GM19372 (cell line): ENCODE results near the gene B3GAT1.

Source experiments
- ATAC-seq: cut with Tn5 transposase; IDR thresholded peaks from one replicate; pipeline ENCODE4 v1.9.1; 2021; ENCODE audit warnings: mild to moderate bottlenecking, low read depth, moderate library complexity; ENCODE audit not compliant: unreplicated experiment

B3GAT1 gene

DNA sequence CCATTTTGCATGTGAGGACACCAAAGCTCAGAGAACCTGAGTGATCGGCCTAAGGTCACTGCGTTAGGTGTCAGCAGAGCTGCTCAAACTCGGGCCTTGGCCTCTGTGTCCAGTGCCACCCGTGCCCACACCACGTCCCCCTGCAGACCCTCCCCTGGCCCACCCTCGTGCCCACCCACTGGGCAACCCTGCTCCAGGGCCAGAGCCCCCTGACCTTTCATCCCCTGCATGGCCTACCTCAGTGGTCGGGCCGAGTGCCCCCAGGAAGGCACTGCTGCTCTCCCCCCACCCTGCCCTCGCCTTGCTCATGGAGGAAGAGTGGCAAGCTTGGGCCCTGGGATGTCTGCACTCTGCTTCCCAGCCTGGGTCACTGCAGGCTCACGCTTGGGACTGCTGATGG is 17.7 kb downstream of the B3GAT1 start:
- ATAC-seq, result no peak

- no peak for ATAC-seq
These were observed 18.4 kb downstream of the B3GAT1 start for GRCh38 chr11:134393638-134394037.

- no peak for ATAC-seq
These were observed 19.0 kb downstream of the B3GAT1 start for GRCh38 chr11:134392953-134393615.

DNA sequence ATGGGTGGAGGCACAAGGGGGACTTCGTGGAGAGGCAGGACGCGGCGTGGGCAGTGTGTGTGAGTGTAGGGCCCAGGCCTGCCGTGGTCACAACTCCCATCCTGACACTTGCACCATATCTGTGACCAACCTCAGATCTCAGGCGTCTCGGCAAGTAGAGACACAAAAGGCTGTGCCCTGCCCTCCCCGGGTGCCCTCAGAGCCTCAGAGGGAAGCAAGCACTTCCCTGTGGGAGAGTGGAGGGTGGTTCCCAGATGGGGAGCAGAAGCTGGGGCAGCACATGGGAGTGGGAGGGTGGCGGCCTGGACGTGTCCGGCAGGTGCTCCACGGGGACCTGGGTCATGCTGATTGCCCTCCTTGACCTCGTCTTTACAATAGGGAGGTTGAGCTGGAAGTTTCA is 20.4 kb downstream of the B3GAT1 start:
- no peak for ATAC-seq

DNA sequence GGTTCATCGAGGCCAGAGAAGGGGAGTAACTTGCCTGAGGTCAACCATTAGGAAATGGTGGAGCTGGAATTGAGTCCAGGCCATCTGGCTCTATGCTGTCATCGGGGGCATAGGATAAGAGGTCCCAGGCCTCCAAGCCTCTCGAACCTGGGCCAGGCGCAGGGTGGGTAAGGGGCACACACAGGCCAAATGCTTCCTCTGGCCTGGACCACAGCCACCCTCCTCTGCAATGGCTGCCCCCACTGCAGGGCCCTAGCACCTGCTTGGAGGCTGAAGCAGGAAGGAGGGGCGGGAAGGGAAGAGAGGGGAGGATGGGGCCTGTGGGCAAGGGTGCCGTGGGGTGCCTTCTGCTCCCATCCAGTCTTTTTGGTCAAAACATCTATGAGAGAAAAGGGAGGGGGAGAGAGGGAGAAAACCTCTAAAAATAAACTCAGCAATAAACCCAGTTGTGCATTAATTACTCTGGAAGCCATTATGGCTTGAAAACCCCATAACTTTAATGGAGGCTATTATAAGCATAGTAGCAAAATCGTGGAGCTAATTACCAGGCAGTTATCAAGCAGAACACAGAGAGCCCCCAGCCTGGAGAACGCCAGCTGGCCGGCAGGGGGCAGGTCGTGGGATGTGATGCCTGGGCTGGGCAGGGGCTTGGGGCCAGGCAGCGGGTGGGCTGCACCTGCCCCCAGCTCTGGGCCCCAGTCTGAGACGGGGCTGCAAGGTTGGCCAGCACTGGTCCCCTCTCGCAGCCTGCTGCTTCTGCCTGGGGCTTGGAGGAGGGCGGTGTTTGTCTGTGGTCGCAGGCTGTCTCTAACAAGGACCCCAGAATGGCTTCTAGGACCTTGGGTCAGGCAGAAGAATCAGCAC is 21.1 kb downstream of the B3GAT1 start:
- ATAC-seq, result no peak

DNA sequence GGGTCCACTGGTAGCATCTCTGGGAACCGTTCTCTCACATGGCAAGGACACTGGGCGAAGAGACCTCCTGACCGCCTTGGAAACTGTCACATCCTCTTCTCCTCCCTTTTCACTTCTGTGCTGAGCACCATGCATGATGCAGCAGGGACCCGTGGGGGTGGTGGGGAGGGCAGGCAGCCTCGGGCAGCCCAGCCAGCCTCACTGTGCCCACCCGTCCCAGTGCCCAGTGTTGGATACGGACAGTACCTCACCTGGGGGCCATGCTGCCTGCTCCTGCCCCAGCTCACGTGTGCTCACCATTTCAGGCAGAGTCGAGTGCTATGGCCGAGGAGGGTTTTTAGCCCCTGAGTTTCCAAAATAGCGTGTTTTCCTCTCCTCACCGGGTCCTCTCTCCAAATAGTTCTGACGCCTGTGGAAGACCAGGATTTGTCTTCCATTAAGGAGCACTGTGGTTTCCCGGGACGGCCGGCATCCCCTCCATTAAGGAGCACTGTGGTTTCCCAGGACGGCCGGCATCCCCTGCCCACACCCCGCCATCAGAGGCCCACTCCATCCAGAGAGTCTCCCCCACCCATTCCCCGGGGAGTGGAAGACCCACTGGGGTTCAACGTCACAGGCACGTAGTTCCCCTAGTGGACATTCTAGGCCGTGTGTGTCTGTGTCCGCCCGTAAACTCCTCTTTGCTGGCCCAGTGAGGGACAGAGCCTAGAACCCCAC is 22.4 kb downstream of the B3GAT1 start:
- ATAC-seq, result no peak

GRCh38 chr11:134388590-134388989 is 23.5 kb downstream of the B3GAT1 start:
- ATAC-seq, result no peak

GRCh38 chr11:134387501-134387900 is 24.5 kb downstream of the B3GAT1 start:
- no peak for ATAC-seq

DNA sequence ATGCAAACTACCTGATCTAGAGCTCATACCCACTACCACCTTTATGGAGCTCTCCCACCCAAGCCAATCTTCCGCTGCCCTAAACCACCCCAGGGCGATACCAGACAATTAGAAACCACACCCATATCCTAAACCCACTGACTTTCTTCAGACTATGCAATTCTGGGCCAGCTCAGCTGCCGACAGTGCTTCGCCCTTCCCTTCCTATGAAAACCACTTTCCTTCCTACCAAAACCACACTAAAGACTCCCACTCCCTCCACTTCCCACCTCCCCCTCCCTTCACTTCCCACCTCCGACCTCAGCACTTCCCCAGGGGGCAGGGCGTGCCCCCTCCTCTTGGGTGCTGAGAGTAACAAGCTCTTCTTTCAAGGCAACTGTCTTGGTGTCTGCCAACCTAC is 25.1 kb downstream of the B3GAT1 start:
- no peak for ATAC-seq

DNA sequence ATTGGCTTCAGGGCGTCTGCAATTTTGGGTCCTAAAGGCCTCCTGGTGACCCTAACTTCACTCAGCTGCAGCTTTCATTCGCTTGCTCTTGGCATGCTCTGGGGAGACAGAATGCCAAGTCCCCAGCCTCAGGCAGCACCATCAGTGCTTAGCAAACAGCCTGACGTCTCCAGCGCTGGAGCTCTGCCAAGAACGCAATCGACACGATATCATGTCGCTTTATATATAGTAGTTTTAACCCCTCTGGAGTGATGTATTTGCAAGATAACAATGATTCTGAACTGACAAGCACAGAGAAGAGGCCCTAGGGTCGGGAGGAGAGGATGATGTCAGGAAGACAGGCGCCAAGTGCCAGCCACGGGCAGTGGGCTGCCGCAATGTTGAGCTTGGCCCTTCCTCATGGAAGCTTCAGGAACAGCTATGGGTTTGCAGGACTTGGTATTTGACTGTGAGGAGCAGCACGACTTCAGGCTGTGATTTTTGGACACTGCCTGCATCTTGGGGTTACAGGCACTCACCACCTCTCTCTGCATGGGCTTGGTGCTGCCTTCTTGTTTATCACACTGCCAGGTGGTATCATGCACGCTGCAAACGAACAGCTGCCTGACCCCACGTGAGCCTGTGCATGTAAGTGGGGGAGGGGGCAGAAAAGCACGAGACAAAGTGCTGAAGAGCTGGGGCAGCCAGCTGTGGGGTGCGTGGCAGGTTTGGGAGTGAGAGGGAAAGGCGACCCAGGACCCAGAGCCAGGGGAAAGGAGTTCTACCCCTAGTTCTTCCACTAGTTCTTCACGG is 26.1 kb downstream of the B3GAT1 start:
- no peak for ATAC-seq

- no peak for ATAC-seq
These were observed 26.9 kb downstream of the B3GAT1 start for GRCh38 chr11:134385171-134385570.

- no peak for ATAC-seq
These were observed 27.6 kb downstream of the B3GAT1 start for GRCh38 chr11:134384406-134384805.

- no peak for ATAC-seq
These were observed 28.3 kb downstream of the B3GAT1 start for GRCh38 chr11:134383576-134384221.

- ATAC-seq, result no peak
These were observed 29.2 kb downstream of the B3GAT1 start for GRCh38 chr11:134382830-134383229.

DNA sequence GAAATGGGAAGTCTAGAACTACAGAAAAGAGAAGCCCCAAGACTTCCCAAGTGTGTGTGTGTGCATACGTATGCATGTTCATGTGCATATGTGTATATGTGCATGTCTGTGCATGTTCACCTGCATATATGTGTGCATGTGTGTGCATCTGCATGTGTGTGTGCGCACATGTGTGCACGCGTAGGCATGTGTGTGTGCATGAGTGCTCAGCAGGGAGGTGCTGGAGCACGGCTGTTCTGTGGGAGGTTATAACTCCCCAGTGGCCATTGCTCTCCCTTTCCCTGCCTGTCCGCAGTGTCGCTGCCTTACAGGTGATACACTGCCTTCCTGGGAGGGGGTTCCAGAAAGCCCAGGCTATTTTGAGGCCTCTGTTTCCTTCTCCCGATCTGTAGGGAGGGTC is 29.8 kb downstream of the B3GAT1 start:
- ATAC-seq, result no peak

GRCh38 chr11:134380785-134381184 is 31.3 kb downstream of the B3GAT1 start:
- ATAC-seq, result no peak

- no peak for ATAC-seq
These were observed 31.8 kb downstream of the B3GAT1 start for GRCh38 chr11:134380229-134380628.

- no peak for ATAC-seq
These were observed 32.8 kb downstream of the B3GAT1 start for GRCh38 chr11:134379241-134379640.

DNA sequence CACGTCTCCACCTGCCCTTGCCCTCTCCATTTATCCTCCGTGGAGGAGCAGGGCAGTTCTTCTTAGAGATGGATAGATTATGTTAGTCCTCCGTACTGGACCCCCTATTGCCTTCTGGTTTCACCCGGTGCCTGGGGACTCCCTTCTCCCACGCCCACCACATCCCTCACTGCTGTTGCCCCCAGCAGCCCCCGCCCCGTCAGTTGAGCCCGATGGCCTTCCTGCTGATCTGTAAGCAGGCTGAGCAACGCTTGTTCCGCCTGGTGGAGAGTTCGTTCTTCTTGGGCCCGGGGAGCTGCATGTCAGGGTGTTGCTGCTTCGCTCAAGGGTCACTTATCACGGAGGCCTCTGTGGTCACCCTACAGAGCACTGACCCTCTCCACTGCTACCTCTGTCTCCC is 34.2 kb downstream of the B3GAT1 start:
- ATAC-seq, result no peak
